Endothelial cell (in vitro differentiated cells): Measurements from ENCODE around the gene CHD1. TPM values are rescaled to one million over a fixed set of nuclear protein-coding genes. Genes with fewer than 3 reads are reported as not detected.
A peak's percentile ranks its signal among the peaks of the same experiment; 100 is the strongest.

Experiments used
- DNase-seq: peaks from one replicate; pipeline ENCODE4 v3.0.0; 2021; ENCODE audit warnings: low spot score
- H3K27ac Mint-ChIP-seq: one replicate; pipeline ENCODE4 v1.8.0; 2021; ENCODE audit warnings: mixed read lengths, inconsistent platforms; ENCODE audit not compliant: unreplicated experiment
- H3K27me3 Mint-ChIP-seq: one replicate; pipeline ENCODE4 v1.8.0; 2021; ENCODE audit warnings: mild to moderate bottlenecking, moderate library complexity, mixed read lengths, inconsistent platforms; ENCODE audit not compliant: unreplicated experiment
- H3K36me3 Mint-ChIP-seq: one replicate; pipeline ENCODE4 v1.8.0; 2021; ENCODE audit warnings: mild to moderate bottlenecking, low read depth, mixed read lengths, inconsistent platforms; ENCODE audit not compliant: unreplicated experiment
- H3K4me1 Mint-ChIP-seq: one replicate; pipeline ENCODE4 v1.8.0; 2021; ENCODE audit warnings: mild to moderate bottlenecking, mixed read lengths, inconsistent platforms; ENCODE audit not compliant: unreplicated experiment
- H3K4me3 Mint-ChIP-seq: one replicate; pipeline ENCODE4 v1.8.0; 2021; ENCODE audit warnings: mild to moderate bottlenecking, mixed read lengths, inconsistent platforms; ENCODE audit not compliant: unreplicated experiment
- H3K9me3 Mint-ChIP-seq: one replicate; pipeline ENCODE4 v1.8.0; 2021; ENCODE audit warnings: mixed read lengths, inconsistent platforms; ENCODE audit not compliant: unreplicated experiment
- CTCF ChIP-seq: fragments of 200-600 bp; sonication (generic); IDR thresholded peaks from one replicate; pipeline ENCODE4 v1.5.0; 2021; ENCODE audit warnings: antibody characterized with exemption; ENCODE audit not compliant: unreplicated experiment
- total RNA-seq: library from RNA; stranded (reverse); fragmentation: NEBNext Ultra II Directional; extraction: Animal tissue kit (Norgen Biotek cat#: 25700); gene quantifications from one replicate; pipeline ENCODE4 v1.2.1, GENCODE V29; 2021; ENCODE audit not compliant: unreplicated experiment

The CHD1 gene
- total RNA-seq, 1 donor from 2014 or later: 50.5 TPM

GRCh38 chr5:98927989-98928872, 576 bp downstream of the CHD1 start:
- Mint-ChIP-seq H3K27ac (peak overlapping the region; percentile 96), H3K9me3 (no peaks in the 10 kb centered on the region), H3K4me3 (peak overlapping the region; percentile 100), H3K4me1 (peaks cover 18% of the 10 kb centered on the region), H3K27me3 (peaks cover 14% of the 10 kb centered on the region), H3K36me3 (peaks cover 4% of the 10 kb centered on the region)
- TF ChIP-seq CTCF: no peak
- DNase-seq: peak; percentile 70

- Mint-ChIP-seq H3K4me3 (peak overlapping the region; percentile 100), H3K4me1 (peaks cover 18% of the 10 kb centered on the region), H3K27me3 (peaks cover 14% of the 10 kb centered on the region), H3K27ac (peak overlapping the region; percentile 96), H3K36me3 (peaks cover 4% of the 10 kb centered on the region), H3K9me3 (no peaks in the 10 kb centered on the region)
- no peak for TF ChIP-seq CTCF
- peak; percentile 24 for DNase-seq
Measured at GRCh38 chr5:98927242-98927988, 1.4 kb downstream of the CHD1 start.

- H3K4me1 Mint-ChIP-seq: peaks cover 7% of the 10 kb centered on the region
- H3K27ac Mint-ChIP-seq: no peak overlapping the region
- no peaks in the 10 kb centered on the region for H3K9me3 Mint-ChIP-seq
- peaks cover 4% of the 10 kb centered on the region for H3K27me3 Mint-ChIP-seq
- DNase-seq: no peak
- H3K36me3 Mint-ChIP-seq: peaks cover 9% of the 10 kb centered on the region
- no peak overlapping the region for H3K4me3 Mint-ChIP-seq
- no peak for TF ChIP-seq CTCF
Measured at GRCh38 chr5:98923966-98924365, 4.8 kb downstream of the CHD1 start.

DNA sequence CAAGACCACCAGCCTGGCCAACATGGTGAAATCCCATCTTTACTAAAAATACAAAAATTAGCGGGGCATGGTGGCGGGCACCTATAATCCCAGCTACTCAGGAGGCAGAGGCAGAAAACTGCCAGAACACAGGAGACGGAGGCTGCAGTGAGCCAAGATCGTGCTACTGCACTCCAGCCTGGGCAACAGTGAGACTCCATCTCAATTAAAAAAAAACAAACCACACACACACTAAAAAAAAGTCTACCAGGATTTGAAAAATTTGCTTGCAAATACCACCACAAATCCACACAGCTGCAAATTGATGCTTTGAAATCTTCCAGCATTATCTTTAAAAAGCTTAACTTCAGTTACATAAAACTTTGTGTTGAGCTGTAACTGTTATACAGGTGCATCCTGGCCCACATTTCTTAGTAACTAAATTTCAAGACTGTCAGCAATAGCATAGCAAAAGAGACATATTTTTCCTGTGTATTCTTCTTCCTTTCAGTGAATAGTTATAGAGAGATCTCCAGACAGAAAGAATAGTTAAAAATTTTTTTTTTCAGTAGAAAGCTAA, 6.8 kb downstream of the CHD1 start:
- Mint-ChIP-seq H3K27me3 (no peaks in the 10 kb centered on the region), H3K4me3 (no peak overlapping the region), H3K27ac (no peak overlapping the region), H3K9me3 (no peaks in the 10 kb centered on the region), H3K36me3 (peaks cover 9% of the 10 kb centered on the region), H3K4me1 (peaks cover under 1% of the 10 kb centered on the region)
- no peak for TF ChIP-seq CTCF
- no peak for DNase-seq
